ENCODE data around the gene INVS.
"Not testable (repeated sequence)": the region's sequence is repeated elsewhere in the genome, so short reads cannot be mapped to it uniquely, and the experiment has no call there.

The INVS gene

DNA sequence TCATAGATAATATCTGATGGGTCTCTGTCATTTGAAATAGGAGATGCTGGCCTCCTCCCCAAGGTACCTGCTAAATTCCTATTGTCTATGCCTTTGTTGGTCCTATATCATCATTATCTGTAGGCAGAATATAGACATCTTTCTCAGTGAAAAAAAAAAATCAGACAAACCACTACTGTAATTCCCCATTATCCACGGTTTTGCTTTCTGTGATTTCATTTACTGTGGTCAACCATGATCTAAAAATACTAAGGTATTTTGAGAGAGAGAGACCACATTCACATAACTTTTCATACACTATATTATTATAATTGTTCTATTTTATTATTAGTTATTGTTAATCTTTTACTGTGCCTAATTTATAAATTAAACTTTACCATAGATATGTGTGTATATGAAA is 122.5 kb downstream of the INVS start:
- no peak overlapping the region for H3K27ac ChIP-seq
- TF ChIP-seq, protein P1, sequence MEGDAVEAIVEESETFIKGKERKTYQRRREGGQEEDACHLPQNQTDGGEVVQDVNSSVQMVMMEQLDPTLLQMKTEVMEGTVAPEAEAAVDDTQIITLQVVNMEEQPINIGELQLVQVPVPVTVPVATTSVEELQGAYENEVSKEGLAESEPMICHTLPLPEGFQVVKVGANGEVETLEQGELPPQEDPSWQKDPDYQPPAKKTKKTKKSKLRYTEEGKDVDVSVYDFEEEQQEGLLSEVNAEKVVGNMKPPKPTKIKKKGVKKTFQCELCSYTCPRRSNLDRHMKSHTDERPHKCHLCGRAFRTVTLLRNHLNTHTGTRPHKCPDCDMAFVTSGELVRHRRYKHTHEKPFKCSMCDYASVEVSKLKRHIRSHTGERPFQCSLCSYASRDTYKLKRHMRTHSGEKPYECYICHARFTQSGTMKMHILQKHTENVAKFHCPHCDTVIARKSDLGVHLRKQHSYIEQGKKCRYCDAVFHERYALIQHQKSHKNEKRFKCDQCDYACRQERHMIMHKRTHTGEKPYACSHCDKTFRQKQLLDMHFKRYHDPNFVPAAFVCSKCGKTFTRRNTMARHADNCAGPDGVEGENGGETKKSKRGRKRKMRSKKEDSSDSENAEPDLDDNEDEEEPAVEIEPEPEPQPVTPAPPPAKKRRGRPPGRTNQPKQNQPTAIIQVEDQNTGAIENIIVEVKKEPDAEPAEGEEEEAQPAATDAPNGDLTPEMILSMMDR (conservative IDR thresholded peaks at IDR 0.05), result no peak

DNA sequence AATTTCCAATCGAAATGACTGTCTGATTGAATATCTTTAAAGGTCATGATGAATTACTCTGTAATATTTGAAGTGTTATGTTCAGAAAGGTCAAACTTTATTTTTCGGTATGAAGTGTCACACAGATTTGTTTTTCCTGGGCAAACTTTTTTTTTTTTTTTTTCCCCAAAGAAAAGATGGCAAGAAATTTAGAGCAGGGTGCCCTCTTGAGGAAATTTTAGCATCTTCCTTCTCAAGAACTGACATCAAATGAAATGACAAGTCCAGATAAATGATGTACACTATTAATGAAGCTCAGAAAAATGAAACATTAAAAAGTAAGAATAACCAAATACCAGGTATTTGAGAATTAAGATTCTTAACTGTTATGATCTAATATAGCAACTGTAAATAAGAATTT is 123.6 kb downstream of the INVS start:
- TF ChIP-seq, protein P1 (conservative IDR thresholded peaks at IDR 0.05), result peak; percentile 80
- no peak overlapping the region for H3K27ac ChIP-seq

- no peak overlapping the region for H3K27ac ChIP-seq
- TF ChIP-seq, protein P1 (conservative IDR thresholded peaks at IDR 0.05), result no peak
Measured at GRCh38 chr9:100227636-100228035, 128.6 kb downstream of the INVS start.

DNA sequence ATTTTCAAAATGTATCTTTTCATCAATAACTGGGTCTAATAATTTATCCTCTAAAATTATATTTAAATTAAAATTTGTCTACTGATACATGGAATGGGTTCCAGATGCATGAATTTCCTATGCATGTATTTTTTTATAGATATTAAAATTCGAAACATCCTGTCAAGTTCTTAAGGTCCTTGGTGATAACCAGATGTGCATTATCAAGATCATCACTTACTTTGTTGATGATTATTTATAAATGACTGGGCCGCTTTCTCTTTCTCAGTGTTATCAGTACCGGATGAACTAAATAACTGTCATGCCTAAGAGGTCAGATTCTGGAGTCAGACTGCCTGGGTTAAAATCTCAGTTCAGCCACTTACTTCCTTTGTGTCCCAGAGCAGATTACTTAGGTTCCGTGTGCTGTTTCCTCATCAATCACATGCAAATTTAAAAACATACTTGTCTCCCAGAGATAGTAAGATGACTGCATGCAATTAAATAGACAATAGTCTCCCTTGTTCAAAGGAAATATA is 129.4 kb downstream of the INVS start:
- no peak overlapping the region for H3K27ac ChIP-seq
- TF ChIP-seq, protein P1 (conservative IDR thresholded peaks at IDR 0.05), result no peak

GRCh38 chr9:100229136-100229535 is 130.1 kb downstream of the INVS start:
- TF ChIP-seq, protein P1 (conservative IDR thresholded peaks at IDR 0.05), result no peak
- H3K27ac ChIP-seq, result no peak overlapping the region

- TF ChIP-seq, protein P1 (conservative IDR thresholded peaks at IDR 0.05), result no peak
- no peak overlapping the region for H3K27ac ChIP-seq
Measured at GRCh38 chr9:100229561-100229960, 130.5 kb downstream of the INVS start.

DNA sequence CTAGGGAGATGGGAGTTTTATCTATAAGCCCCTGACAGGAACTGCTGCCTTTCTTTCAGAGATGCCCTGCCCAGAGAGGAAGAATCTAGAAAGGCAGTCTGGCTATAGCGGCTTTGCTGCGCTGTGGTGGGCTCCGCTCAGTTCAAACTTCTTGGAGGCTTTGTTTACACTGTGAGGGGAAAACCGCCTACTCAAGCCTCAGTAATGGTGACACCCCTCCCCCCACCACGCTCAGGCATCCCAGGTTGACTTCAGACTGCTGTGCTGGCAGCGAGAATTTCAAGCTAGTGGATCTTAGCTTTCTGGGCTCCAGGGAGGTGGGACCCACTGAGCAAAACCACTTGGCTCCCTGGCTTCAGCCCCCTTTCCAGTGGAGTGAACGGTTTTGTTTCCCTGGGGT is 137.9 kb downstream of the INVS start:
- H3K27ac ChIP-seq, result not testable (repeated sequence)

DNA sequence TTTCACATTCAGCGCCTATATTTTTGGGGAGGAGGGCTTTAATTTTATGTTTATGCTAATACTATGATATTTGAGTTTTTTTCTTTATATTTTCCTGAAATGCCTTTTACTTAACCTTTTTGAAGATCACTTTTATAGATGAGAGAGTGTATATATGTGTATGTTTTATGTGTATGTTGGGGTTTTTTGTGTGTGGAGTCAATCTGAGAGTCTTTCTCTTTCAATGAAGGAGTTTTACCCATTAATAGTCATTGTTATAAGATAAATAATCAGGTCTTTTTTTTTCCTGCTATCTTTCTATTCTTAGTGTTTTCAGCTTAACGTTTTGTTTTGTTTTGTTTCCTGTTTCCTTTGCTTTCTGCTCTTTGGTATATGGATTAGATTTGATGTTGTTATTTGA is 141.5 kb downstream of the INVS start:
- H3K27ac ChIP-seq, result no peak overlapping the region
- TF ChIP-seq, protein P1 (conservative IDR thresholded peaks at IDR 0.05), result no peak
